Measurements from ENCODE around the gene ARL15.

ARL15 gene

GRCh38 chr5:54282876-54283275 is 27.5 kb downstream of the ARL15 start:
- Mint-ChIP-seq H3K4me3 (no peak overlapping the region), H3K36me3 (ENCODE audit: low read depth) (peaks cover 21% of the 10 kb centered on the region), H3K4me1 (no peaks in the 10 kb centered on the region), H3K9me3 (peaks cover 8% of the 10 kb centered on the region), H3K27ac (no peak overlapping the region), H3K27me3 (no peaks in the 10 kb centered on the region)
- DNase-seq (no peak), ATAC-seq (no peak)

DNA sequence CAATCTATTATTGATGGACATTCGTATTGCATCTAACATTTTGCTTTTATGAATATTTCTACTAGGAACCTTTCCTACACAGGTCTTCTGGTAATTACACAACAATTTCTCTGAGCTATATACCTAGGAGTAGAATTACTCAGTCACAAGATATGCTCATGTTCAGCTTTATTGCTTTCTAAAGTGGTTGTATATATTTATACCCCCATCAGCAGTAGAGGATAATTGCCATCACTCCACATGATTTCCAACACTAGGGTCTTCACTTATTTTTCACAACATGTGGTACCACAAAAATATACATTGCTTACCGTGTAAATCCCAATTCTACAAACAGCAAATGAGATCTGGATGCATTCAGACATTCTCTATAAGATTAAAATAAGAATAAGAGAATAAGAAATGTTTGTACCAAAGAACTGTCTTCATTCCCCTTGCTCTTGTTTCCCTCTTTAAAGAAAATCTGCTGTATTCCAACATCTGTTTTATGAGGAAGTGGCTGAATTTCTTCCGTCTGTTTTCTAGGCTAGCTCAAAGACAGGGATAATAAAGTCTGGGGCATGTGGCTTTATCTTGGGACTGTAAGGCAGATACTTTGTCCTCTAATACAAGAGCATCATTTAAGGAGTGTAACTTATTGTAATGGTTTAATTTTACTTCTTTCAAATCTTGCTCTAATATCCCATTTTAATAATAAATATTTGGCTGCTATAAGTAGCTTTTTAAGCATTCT is 28.2 kb downstream of the ARL15 start:
- H3K27ac Mint-ChIP-seq, result no peak overlapping the region
- ATAC-seq, result no peak
- H3K9me3 Mint-ChIP-seq, result peaks cover 6% of the 10 kb centered on the region
- H3K27me3 Mint-ChIP-seq, result no peaks in the 10 kb centered on the region
- H3K36me3 Mint-ChIP-seq (ENCODE audit: low read depth), result peaks cover 19% of the 10 kb centered on the region
- no peak for DNase-seq
- H3K4me3 Mint-ChIP-seq, result no peak overlapping the region
- no peaks in the 10 kb centered on the region for H3K4me1 Mint-ChIP-seq

DNA sequence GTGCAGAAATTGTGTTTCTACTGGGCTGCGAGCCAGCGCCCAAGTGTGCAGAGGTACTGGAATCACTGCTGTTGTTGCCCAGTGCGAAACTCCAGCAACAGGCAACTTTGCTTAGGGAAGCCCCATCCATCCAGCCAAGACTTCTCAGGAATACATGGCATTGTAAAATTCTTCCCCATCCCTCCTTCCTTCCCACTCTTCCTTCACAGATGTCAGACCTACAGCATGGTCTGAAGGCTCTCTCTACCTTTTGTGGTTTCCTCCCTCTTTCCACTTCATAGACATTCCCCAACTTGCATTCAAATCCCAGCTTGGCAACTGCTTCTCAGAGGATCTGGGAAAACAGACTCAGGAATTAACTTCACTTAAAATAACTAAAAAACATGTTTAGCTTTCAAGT is 30.4 kb downstream of the ARL15 start:
- H3K27ac Mint-ChIP-seq, result no peak overlapping the region
- H3K4me1 Mint-ChIP-seq, result no peaks in the 10 kb centered on the region
- H3K27me3 Mint-ChIP-seq, result no peaks in the 10 kb centered on the region
- ATAC-seq (no peak), DNase-seq (no peak)
- H3K36me3 Mint-ChIP-seq (ENCODE audit: low read depth), result peaks cover 18% of the 10 kb centered on the region
- H3K4me3 Mint-ChIP-seq, result no peak overlapping the region
- peaks cover 4% of the 10 kb centered on the region for H3K9me3 Mint-ChIP-seq

GRCh38 chr5:54278979-54279717 is 31.2 kb downstream of the ARL15 start:
- no peaks in the 10 kb centered on the region for H3K4me1 Mint-ChIP-seq
- no peak overlapping the region for H3K4me3 Mint-ChIP-seq
- H3K36me3 Mint-ChIP-seq (ENCODE audit: low read depth), result peaks cover 19% of the 10 kb centered on the region
- DNase-seq (no peak), ATAC-seq (no peak)
- no peaks in the 10 kb centered on the region for H3K27me3 Mint-ChIP-seq
- H3K9me3 Mint-ChIP-seq, result peaks cover 4% of the 10 kb centered on the region
- H3K27ac Mint-ChIP-seq, result no peak overlapping the region

- H3K4me1 Mint-ChIP-seq, result peaks cover 4% of the 10 kb centered on the region
- H3K27me3 Mint-ChIP-seq, result no peaks in the 10 kb centered on the region
- no peak overlapping the region for H3K27ac Mint-ChIP-seq
These were observed 32.1 kb downstream of the ARL15 start for GRCh38 chr5:54278036-54278830.

GRCh38 chr5:54276048-54276447 is 34.3 kb downstream of the ARL15 start:
- H3K9me3 Mint-ChIP-seq, result no peaks in the 10 kb centered on the region
- H3K27me3 Mint-ChIP-seq, result no peaks in the 10 kb centered on the region
- ATAC-seq (no peak), DNase-seq (no peak)
- peaks cover 4% of the 10 kb centered on the region for H3K4me1 Mint-ChIP-seq
- H3K36me3 Mint-ChIP-seq (ENCODE audit: low read depth), result peaks cover 18% of the 10 kb centered on the region
- no peak overlapping the region for H3K4me3 Mint-ChIP-seq
- no peak overlapping the region for H3K27ac Mint-ChIP-seq

More at GRCh38 chr5:54278036-54278830, 32.1 kb downstream of the ARL15 start:
- Mint-ChIP-seq H3K36me3 (ENCODE audit: low read depth) (peaks cover 19% of the 10 kb centered on the region), H3K9me3 (peaks cover 4% of the 10 kb centered on the region), H3K4me3 (no peak overlapping the region)
- ATAC-seq (no peak), DNase-seq (no peak)

- no peak overlapping the region for H3K4me3 Mint-ChIP-seq
- H3K27me3 Mint-ChIP-seq, result no peaks in the 10 kb centered on the region
- H3K4me1 Mint-ChIP-seq, result peaks cover 4% of the 10 kb centered on the region
- ATAC-seq (no peak), DNase-seq (no peak)
- H3K36me3 Mint-ChIP-seq (ENCODE audit: low read depth), result peaks cover 13% of the 10 kb centered on the region
- H3K9me3 Mint-ChIP-seq, result no peaks in the 10 kb centered on the region
- H3K27ac Mint-ChIP-seq, result no peak overlapping the region
These were observed 35.0 kb downstream of the ARL15 start for GRCh38 chr5:54275361-54275760.

- Mint-ChIP-seq H3K27me3 (no peaks in the 10 kb centered on the region), H3K36me3 (ENCODE audit: low read depth) (peaks cover 11% of the 10 kb centered on the region), H3K27ac (no peak overlapping the region), H3K4me3 (no peak overlapping the region), H3K4me1 (peaks cover 4% of the 10 kb centered on the region), H3K9me3 (no peaks in the 10 kb centered on the region)
- DNase-seq (no peak), ATAC-seq (no peak)
These were observed 35.4 kb downstream of the ARL15 start for GRCh38 chr5:54274944-54275343.

DNA sequence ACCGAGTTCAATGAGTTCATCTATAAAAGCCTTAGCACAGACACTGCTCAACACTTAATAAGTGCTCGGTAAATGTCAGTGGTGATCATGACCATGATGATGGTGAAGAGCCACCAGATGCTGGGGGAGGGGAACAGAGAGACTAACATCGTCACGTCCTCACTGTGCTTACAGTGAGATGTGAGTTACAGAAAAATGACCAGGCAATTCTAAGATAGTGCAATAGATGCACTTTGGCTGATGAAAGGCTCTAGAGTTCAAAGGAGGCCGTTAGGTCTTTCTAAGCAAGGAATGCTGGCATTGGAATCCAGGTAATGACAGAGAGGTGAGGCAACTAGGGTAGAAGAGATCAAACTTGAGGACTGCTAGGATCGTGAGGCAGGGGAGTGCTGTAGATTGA is 36.7 kb downstream of the ARL15 start:
- no peaks in the 10 kb centered on the region for H3K9me3 Mint-ChIP-seq
- H3K27ac Mint-ChIP-seq, result no peak overlapping the region
- no peak for ATAC-seq

GRCh38 chr5:54272746-54273145 is 37.6 kb downstream of the ARL15 start:
- ATAC-seq, result no peak
- H3K4me1 Mint-ChIP-seq, result peaks cover 4% of the 10 kb centered on the region
- H3K27me3 Mint-ChIP-seq, result no peaks in the 10 kb centered on the region
- peaks cover 8% of the 10 kb centered on the region for H3K36me3 Mint-ChIP-seq (ENCODE audit: low read depth)
- no peak overlapping the region for H3K4me3 Mint-ChIP-seq
- no peaks in the 10 kb centered on the region for H3K9me3 Mint-ChIP-seq
- H3K27ac Mint-ChIP-seq, result no peak overlapping the region
- no peak for DNase-seq

More for the DNA sequence above, 36.7 kb downstream of the ARL15 start:
- H3K36me3 Mint-ChIP-seq (ENCODE audit: low read depth), result peaks cover 8% of the 10 kb centered on the region
- peaks cover 4% of the 10 kb centered on the region for H3K4me1 Mint-ChIP-seq
- H3K4me3 Mint-ChIP-seq, result no peak overlapping the region
- no peaks in the 10 kb centered on the region for H3K27me3 Mint-ChIP-seq
- DNase-seq, result no peak

DNA sequence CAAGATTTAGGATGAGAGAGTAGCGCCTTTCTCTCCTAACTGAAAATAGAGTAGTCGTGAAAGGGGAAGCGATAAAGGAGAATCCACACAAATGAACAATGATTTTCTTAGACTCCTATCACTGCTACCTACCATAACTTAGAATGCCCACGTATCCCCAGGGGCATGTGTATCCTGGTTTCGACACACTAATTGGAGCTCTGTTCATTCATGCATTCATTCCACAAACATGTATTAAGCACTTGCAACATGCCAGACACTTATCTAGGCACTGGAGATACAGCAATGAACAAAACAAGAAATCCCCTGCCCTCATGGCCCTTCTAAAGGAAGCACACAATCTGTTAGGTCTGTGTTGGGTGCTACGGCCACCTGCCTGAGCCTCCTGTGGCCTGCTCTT is 40.0 kb downstream of the ARL15 start:
- no peak for DNase-seq
- H3K27me3 Mint-ChIP-seq, result no peaks in the 10 kb centered on the region
- peaks cover 4% of the 10 kb centered on the region for H3K4me1 Mint-ChIP-seq
- no peak overlapping the region for H3K4me3 Mint-ChIP-seq
- no peak overlapping the region for H3K27ac Mint-ChIP-seq
- ATAC-seq, result no peak
- H3K36me3 Mint-ChIP-seq (ENCODE audit: low read depth), result peaks cover 4% of the 10 kb centered on the region
- H3K9me3 Mint-ChIP-seq, result no peaks in the 10 kb centered on the region

DNA sequence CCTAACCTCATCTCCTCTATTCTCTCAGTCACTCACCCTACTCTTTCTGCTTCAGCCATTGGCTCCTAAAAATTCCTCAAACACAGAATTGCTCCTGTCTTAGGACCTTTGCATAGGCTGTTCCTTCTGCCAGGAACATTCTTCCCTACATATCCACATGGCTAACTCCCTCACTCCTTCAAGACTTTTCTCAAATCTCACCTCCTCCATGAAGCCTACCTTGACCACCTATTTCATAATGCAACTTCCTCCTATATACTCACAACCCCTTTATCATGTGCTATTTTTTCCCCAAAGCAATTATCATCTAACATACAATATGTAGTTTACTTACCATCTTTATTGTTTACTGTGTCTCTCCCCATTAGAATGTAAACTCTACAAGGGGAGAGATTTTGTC is 45.8 kb downstream of the ARL15 start:
- H3K4me3 Mint-ChIP-seq, result no peak overlapping the region
- H3K9me3 Mint-ChIP-seq, result no peaks in the 10 kb centered on the region
- no peaks in the 10 kb centered on the region for H3K36me3 Mint-ChIP-seq (ENCODE audit: low read depth)
- no peaks in the 10 kb centered on the region for H3K27me3 Mint-ChIP-seq
- DNase-seq (no peak), ATAC-seq (no peak)
- H3K27ac Mint-ChIP-seq, result no peak overlapping the region
- H3K4me1 Mint-ChIP-seq, result peaks cover 6% of the 10 kb centered on the region

DNA sequence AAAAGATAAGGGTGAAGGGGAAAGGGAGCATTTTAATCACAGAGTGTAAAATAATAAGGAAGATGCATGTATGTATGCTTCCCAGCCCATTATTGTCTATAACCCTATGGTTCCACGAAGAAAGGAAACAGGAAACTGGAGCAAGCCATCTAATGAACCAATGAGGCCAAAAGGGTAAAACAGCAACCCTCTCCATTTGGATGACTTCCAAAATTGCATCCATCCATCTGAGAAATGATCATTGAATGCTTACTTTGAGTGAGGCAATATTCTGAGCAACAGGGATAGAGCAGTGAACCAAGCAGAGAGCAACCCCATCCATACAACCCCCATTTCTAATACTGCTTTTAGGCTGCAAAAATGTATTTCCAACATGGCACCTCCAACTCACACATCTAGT is 46.9 kb downstream of the ARL15 start:
- Mint-ChIP-seq H3K4me3 (no peak overlapping the region), H3K36me3 (ENCODE audit: low read depth) (no peaks in the 10 kb centered on the region), H3K27me3 (no peaks in the 10 kb centered on the region), H3K4me1 (peaks cover 6% of the 10 kb centered on the region), H3K9me3 (no peaks in the 10 kb centered on the region), H3K27ac (no peak overlapping the region)
- DNase-seq (no peak), ATAC-seq (no peak)

DNA sequence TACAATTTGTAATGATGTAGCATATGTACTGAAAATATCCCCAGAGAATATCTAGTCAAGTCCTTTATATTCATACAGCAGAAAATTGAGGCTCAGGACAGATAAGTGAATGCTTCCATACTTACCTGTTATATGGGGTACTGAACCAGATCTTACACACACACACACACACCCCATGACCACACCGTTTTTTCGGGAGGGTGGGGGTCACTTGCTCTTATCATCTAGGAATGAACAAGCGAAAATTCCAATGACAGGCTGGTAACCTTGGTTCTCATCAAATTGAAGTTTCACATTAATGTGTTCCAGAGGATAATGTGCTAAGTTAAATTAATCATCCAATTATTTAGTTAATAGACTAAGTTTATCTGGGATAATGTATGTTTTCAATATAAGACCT is 48.8 kb downstream of the ARL15 start:
- DNase-seq (no peak), ATAC-seq (no peak)
- Mint-ChIP-seq H3K27ac (no peak overlapping the region), H3K4me1 (peaks cover 17% of the 10 kb centered on the region), H3K4me3 (no peak overlapping the region), H3K9me3 (no peaks in the 10 kb centered on the region), H3K36me3 (ENCODE audit: low read depth) (peaks cover 1% of the 10 kb centered on the region), H3K27me3 (no peaks in the 10 kb centered on the region)

DNA sequence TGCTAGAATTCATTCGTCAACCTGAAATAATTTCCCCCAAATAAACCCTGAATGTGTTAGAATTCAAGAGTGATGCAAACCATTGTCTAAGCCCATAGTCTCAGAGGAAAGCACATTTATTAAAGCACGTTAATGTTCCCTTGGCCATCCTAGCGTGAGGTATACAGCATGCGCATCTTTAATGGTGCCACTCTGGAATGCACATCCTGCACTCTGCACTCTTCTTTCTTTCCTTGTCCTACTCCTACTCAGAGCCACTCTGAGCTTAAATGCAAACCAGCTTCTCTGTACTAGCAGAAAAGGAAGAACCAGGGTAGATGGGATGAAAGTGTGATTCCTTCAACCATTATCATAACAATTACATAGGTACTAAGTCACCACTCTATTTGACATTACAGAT is 50.4 kb downstream of the ARL15 start:
- H3K27me3 Mint-ChIP-seq, result no peaks in the 10 kb centered on the region
- DNase-seq (no peak), ATAC-seq (no peak)
- H3K36me3 Mint-ChIP-seq (ENCODE audit: low read depth), result peaks cover 1% of the 10 kb centered on the region
- H3K27ac Mint-ChIP-seq, result no peak overlapping the region
- no peak overlapping the region for H3K4me3 Mint-ChIP-seq
- H3K9me3 Mint-ChIP-seq, result no peaks in the 10 kb centered on the region
- H3K4me1 Mint-ChIP-seq, result peaks cover 23% of the 10 kb centered on the region
